ENCODE results near the gene KCNAB1.

DNA sequence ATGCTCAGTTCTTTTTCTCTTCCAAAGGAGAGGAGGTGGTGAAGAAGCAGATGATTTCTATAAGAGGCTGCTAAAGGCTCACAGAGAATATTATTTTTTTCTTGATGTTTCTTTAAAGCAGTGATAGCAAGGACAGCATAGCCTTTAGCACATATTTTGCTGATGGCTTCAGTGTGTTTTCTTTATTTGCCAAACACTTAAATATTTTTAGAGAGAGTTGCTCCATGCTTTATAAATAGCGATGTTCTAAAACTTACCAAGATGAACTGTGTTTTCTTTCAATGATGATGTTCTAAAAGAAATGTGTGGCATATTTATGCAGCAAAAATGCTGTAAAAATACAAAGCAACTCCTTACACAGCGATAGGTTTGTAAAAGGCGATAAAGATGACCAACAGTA lies 11.8 kb upstream of the KCNAB1 start:
- TF ChIP-seq, protein P1, sequence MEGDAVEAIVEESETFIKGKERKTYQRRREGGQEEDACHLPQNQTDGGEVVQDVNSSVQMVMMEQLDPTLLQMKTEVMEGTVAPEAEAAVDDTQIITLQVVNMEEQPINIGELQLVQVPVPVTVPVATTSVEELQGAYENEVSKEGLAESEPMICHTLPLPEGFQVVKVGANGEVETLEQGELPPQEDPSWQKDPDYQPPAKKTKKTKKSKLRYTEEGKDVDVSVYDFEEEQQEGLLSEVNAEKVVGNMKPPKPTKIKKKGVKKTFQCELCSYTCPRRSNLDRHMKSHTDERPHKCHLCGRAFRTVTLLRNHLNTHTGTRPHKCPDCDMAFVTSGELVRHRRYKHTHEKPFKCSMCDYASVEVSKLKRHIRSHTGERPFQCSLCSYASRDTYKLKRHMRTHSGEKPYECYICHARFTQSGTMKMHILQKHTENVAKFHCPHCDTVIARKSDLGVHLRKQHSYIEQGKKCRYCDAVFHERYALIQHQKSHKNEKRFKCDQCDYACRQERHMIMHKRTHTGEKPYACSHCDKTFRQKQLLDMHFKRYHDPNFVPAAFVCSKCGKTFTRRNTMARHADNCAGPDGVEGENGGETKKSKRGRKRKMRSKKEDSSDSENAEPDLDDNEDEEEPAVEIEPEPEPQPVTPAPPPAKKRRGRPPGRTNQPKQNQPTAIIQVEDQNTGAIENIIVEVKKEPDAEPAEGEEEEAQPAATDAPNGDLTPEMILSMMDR (conservative IDR thresholded peaks at IDR 0.05 in 1 of 2, IDR thresholded peaks at IDR 0.05 in 1 of 2; ENCODE audit: low read depth in 1 of 2, low read length in 2 of 2) = no peak
- no peak for TF ChIP-seq EZH2 (IDR thresholded peaks at IDR 0.05; ENCODE audit: low read length, missing control alignments)

Data from fibroblast of lung (primary cell).